ENCODE measurements around the gene ZDHHC1.

ZDHHC1 gene

DNA sequence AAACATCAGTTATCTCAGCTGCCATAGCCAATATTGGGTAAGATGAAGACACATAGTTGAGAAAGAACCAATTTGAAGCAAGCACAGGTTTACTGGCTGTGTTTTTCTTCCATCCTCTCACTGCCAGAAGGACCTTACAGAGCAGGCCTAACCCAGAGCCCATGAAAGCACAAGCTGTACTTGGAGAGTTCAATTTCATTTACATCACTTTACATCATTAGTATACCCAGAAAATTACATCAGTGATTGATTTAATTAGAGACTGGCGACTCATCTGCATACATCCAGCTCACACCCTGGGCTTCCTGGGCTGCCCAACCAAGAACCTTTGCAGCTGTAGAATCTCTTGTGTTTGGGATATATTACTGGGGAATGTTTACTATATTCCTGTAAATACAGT is 66.0 kb downstream of the ZDHHC1 start:
- DNase-seq: no peak

DNA sequence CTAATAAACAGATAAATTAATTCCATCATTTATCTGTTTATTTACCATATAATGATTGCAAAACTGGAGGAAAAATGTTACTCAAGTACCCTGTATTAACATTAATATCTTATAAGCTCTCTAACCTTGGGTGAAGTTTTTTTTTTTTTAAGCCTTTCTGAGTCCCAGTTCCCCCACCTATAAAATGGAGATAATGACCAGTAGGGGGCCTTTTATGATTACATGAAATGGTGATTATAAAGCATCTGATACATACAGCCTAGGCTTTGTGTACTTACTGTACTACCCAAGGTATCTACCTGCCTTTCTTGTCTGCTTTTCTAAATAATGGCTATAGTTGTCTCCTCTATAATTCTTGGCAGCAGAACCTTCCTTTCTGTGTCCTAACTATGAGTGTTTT is 67.1 kb downstream of the ZDHHC1 start:
- no peak for DNase-seq

DNA sequence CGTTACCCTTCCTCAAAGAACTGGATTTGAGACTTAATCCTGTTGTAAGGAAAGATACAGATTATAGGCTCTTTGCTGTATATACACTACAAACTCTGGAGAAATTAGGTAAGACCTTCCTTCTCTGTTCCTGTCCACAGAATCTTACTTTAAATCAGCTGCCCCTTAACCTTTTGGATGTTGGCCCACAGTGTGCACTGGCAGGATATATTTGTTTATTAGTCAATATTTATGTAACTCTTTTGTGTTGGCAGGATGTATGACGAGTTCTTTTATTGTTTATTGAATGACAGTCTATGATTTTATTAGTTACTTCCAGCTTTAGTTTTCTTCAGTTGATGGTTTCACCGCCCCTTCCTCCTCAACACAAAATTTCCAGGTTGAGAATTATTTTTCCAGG is 69.9 kb downstream of the ZDHHC1 start:
- DNase-seq: no peak

DNA sequence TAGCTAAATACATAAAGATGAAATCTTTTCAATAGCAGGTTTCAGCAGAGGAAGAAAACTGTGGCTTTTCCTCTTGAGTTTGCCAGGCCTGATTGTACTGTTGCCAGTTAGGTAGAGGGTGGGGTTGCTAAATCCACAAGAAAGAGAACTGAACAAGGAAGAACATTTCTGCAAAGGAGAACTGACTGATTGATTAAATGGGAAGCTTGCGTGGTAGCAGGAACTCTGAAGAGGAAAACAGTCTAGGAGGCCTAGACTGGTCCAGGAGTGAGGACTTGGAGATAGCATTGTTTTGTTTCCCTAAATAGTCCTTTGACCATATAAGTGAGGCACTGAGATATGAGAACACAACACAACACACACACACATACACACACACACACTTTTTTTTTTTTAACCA is 70.9 kb downstream of the ZDHHC1 start:
- no peak for DNase-seq
